ENCODE data around the gene UXT. TPM values are rescaled to one million over a fixed set of nuclear protein-coding genes. Genes with fewer than 3 reads are reported as not detected.
A peak's percentile ranks its signal among the peaks of the same experiment; 100 is the strongest.
"Not testable (repeated sequence)": the region's sequence is repeated elsewhere in the genome, so short reads cannot be mapped to it uniquely, and the experiment has no call there.

The UXT gene
- total RNA-seq, 1 experiment from 2014 or later, result 97.5 TPM

GRCh38 chrX:47619486-47620302 is 39.3 kb downstream of the UXT start, which contains the start of gene SYN1:
TSS of gene SYN1 (minus strand) at chrX:47619857. CDS start at chrX:47619728, 129 bp downstream.
- peak; percentile 64 to 74 for DNase-seq (ENCODE audit: low read depth in 1 of 2, low spot score in 2 of 2)
- peak within 1 kb of the TSS; percentile 21; the same call in 1 of the 2 replicates for H3K4me3 ChIP-seq
- H3K27me3 ChIP-seq (replicated peaks), result no peaks in the 10 kb centered on the region
- no peaks in the 10 kb centered on the region for H3K9me3 ChIP-seq (replicated peaks)
- no peaks in the 10 kb centered on the region; the same call in 1 of the 2 replicates for H3K4me1 ChIP-seq (replicated peaks)
- no peaks in the 10 kb centered on the region for H3K36me3 ChIP-seq
- no peak within 1 kb of the TSS for H3K27ac ChIP-seq

- no peaks in the 10 kb centered on the region for H3K36me3 ChIP-seq
- no peaks in the 10 kb centered on the region; the same call in 1 of the 2 replicates for H3K4me1 ChIP-seq (replicated peaks)
- H3K9me3 ChIP-seq (replicated peaks), result no peaks in the 10 kb centered on the region
- no peaks in the 10 kb centered on the region for H3K27me3 ChIP-seq (replicated peaks)
- H3K4me3 ChIP-seq, result no peak overlapping the region
- no peak for DNase-seq (ENCODE audit: low read depth in 1 of 2, low spot score in 2 of 2)
- no peak overlapping the region for H3K27ac ChIP-seq
Observed at GRCh38 chrX:47618923-47619485, 40.0 kb downstream of the UXT start.

- no peaks in the 10 kb centered on the region for H3K36me3 ChIP-seq
- H3K27me3 ChIP-seq (replicated peaks), result no peaks in the 10 kb centered on the region
- no peaks in the 10 kb centered on the region; the same call in 1 of the 2 replicates for H3K4me1 ChIP-seq (replicated peaks)
- no peak overlapping the region for H3K27ac ChIP-seq
- H3K9me3 ChIP-seq (replicated peaks), result no peaks in the 10 kb centered on the region
- DNase-seq (ENCODE audit: low read depth in 1 of 2, low spot score in 2 of 2), result no peak
- H3K4me3 ChIP-seq, result no peak overlapping the region
Observed at GRCh38 chrX:47614618-47615017, 44.4 kb downstream of the UXT start.

GRCh38 chrX:47613082-47613481 is 45.9 kb downstream of the UXT start:
- no peak overlapping the region for H3K4me3 ChIP-seq
- H3K27me3 ChIP-seq (replicated peaks), result no peaks in the 10 kb centered on the region
- no peak for DNase-seq (ENCODE audit: low read depth in 1 of 2, low spot score in 2 of 2)
- H3K27ac ChIP-seq, result no peak overlapping the region
- no peaks in the 10 kb centered on the region for H3K4me1 ChIP-seq (replicated peaks)
- H3K36me3 ChIP-seq, result no peaks in the 10 kb centered on the region
- H3K9me3 ChIP-seq (replicated peaks), result no peaks in the 10 kb centered on the region

- Histone ChIP-seq H3K27me3 (replicated peaks) (no peaks in the 10 kb centered on the region), H3K9me3 (replicated peaks) (no peaks in the 10 kb centered on the region), H3K4me3 (no peak overlapping the region), H3K36me3 (no peaks in the 10 kb centered on the region), H3K27ac (no peak overlapping the region), H3K4me1 (replicated peaks) (no peaks in the 10 kb centered on the region)
- no peak for DNase-seq (ENCODE audit: low read depth in 1 of 2, low spot score in 2 of 2)
Observed at GRCh38 chrX:47612418-47612817, 46.6 kb downstream of the UXT start.

DNA sequence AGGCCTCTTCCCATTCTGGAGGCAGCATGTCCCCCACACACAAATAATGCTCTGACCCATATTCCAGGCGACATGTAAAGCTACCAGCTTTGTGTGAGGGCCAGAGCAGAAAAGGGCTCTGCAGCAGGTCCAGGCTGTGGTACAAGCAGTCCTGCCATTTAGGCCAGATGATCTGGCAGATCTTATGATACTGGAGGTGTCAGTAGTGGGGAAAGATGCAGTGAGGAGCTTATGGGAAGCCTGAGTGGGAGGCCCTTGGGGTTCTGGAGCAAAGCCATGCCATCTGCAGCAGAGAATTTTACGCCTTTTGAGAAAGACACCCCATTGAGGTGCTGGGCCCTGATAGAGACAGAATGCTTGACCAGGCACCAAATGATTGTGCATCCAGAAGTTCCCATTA is 47.1 kb downstream of the UXT start:
- H3K4me3 ChIP-seq, result no peak overlapping the region
- H3K27me3 ChIP-seq (replicated peaks), result no peaks in the 10 kb centered on the region
- no peaks in the 10 kb centered on the region for H3K4me1 ChIP-seq (replicated peaks)
- H3K27ac ChIP-seq, result no peak overlapping the region
- H3K36me3 ChIP-seq, result no peaks in the 10 kb centered on the region
- no peaks in the 10 kb centered on the region for H3K9me3 ChIP-seq (replicated peaks)
- no peak for DNase-seq (ENCODE audit: low read depth in 1 of 2, low spot score in 2 of 2)

GRCh38 chrX:47611489-47611888 is 47.5 kb downstream of the UXT start:
- Histone ChIP-seq H3K4me3 (no peak overlapping the region), H3K9me3 (replicated peaks) (no peaks in the 10 kb centered on the region), H3K27me3 (replicated peaks) (no peaks in the 10 kb centered on the region), H3K4me1 (replicated peaks) (no peaks in the 10 kb centered on the region), H3K27ac (no peak overlapping the region), H3K36me3 (no peaks in the 10 kb centered on the region)
- DNase-seq (ENCODE audit: low read depth in 1 of 2, low spot score in 2 of 2), result no peak

DNA sequence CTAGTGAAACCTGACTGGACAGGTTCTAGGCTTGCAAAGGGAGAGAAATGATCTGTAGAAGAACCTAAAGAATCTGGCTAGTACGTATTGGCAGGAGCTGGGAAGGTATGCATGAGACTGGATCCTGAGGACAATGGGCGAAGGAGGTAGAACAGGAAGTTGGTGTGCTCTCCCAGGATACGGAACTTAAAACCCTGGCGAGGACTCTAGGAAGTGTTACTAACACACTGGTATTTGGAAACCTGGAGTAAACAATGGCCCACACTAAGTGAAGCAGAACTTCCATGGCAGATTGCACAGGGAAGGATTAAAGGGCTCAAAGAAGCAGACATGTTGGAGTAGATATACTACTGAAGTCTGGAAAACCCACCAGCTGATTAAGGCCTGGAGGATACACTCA is 48.5 kb downstream of the UXT start:
- Histone ChIP-seq H3K4me1 (replicated peaks) (no peaks in the 10 kb centered on the region), H3K27me3 (replicated peaks) (no peaks in the 10 kb centered on the region), H3K4me3 (no peak overlapping the region), H3K36me3 (no peaks in the 10 kb centered on the region), H3K27ac (no peak overlapping the region), H3K9me3 (replicated peaks) (no peaks in the 10 kb centered on the region)
- no peak for DNase-seq (ENCODE audit: low read depth in 1 of 2, low spot score in 2 of 2)

DNA sequence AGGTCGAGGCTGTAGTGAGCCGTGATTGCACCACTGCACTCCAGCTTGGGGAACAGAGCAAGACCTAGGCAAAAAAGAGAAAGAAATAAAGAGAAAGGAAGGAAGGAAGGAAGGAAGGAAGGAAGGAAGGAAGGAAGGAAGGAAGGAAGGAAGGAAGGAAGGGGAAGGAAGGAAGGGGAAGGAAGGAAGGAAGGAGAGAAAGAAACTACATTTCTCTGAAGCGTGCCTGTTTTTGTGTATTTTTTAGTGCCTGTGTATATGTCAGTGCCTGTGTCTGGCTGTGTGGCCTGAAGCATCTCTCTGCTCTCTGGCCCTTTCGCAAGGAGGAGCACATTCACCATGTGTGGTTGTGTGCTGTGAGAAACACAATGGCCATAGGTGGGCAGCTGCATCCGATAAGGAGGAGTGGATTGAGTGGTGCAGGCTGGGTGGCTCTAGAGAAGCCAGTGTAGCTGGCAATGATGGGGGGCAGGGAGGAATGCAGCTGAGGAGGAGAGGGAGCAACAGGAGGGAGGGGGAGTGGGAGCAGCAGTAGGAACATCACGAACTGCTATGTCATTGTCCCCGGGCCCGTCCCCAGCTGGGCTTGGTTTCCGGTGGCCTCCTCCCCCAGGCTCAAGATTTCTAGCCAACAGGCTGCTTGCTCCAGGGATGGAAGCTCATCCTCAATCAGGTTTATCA is 50.7 kb downstream of the UXT start:
- Histone ChIP-seq H3K4me3 (no peak overlapping the region), H3K27ac (no peak overlapping the region), H3K4me1 (replicated peaks) (no peaks in the 10 kb centered on the region), H3K9me3 (replicated peaks) (no peaks in the 10 kb centered on the region), H3K27me3 (replicated peaks) (no peaks in the 10 kb centered on the region), H3K36me3 (no peaks in the 10 kb centered on the region)
- no peak for DNase-seq (ENCODE audit: low read depth in 1 of 2, low spot score in 2 of 2)

- Histone ChIP-seq H3K27me3 (replicated peaks) (no peaks in the 10 kb centered on the region), H3K4me3 (no peak overlapping the region), H3K9me3 (replicated peaks) (no peaks in the 10 kb centered on the region), H3K27ac (no peak overlapping the region), H3K4me1 (replicated peaks) (no peaks in the 10 kb centered on the region), H3K36me3 (no peaks in the 10 kb centered on the region)
- no peak for DNase-seq (ENCODE audit: low read depth in 1 of 2, low spot score in 2 of 2)
Observed at GRCh38 chrX:47607091-47607490, 51.9 kb downstream of the UXT start.

DNA sequence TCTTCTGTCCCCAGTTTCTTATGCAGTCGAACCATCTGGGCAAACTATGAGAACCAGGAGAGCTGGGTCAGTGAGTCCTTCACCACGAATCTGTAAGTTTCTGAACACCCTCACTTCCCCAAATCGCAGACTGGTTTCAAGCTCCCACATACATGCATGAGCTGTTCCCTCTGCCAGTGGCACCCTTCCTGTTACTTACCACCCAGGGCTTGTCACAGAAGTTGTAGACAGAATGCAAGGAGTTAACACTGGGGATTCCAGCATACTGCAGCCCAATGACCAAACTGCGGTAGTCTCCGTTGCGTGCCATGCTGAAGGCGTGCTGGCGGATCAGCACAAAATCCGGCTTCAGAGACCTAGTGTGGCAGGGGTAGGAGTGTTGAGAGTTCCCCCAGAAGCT is 54.0 kb downstream of the UXT start:
- Histone ChIP-seq H3K4me1 (replicated peaks) (no peaks in the 10 kb centered on the region), H3K4me3 (no peak overlapping the region), H3K9me3 (replicated peaks) (no peaks in the 10 kb centered on the region), H3K27me3 (replicated peaks) (no peaks in the 10 kb centered on the region), H3K27ac (no peak overlapping the region), H3K36me3 (no peaks in the 10 kb centered on the region)
- no peak for DNase-seq (ENCODE audit: low read depth in 1 of 2, low spot score in 2 of 2)

GRCh38 chrX:47603125-47603524 is 55.9 kb downstream of the UXT start:
- H3K9me3 ChIP-seq (replicated peaks); H3K36me3 ChIP-seq; DNase-seq (ENCODE audit: low read depth in 1 of 2, low spot score in 2 of 2); H3K4me3 ChIP-seq; H3K4me1 ChIP-seq (replicated peaks); H3K27me3 ChIP-seq (replicated peaks); H3K27ac ChIP-seq: not testable (repeated sequence)
